Spleen (tissue), 11 donors: Measurements from ENCODE around the gene UROC1. TPM values are rescaled to one million over a fixed set of nuclear protein-coding genes. Genes with fewer than 3 reads are reported as not detected.
"Not testable (repeated sequence)": the region's sequence is repeated elsewhere in the genome, so short reads cannot be mapped to it uniquely, and the experiment has no call there.

Experiments
- DNase-seq: peaks from one replicate; pipeline ENCODE4 v3.0.0-alpha.2; 2020
- H3K27ac ChIP-seq, 8 donors: fragments of 200-600 bp; sonication (generic) in 7 of 8; 1 replicate in 4 of 8; 2 replicates in 4 of 8; pipeline versions ENCODE4 v1.5.0 to v1.8.0; 2016 to 2021; ENCODE audit warnings: inconsistent platforms in 4 of 8, mild to moderate bottlenecking in 4 of 8, moderate library complexity in 1 of 8
- H3K27me3 ChIP-seq, 7 donors: fragments of 200-600 bp; sonication (generic) in 6 of 7; replicated peaks in 1 of 7; 1 replicate in 4 of 7; 2 replicates in 3 of 7; pipeline versions ENCODE4 v1.5.0 to v1.8.0; 2016 to 2021; ENCODE audit warnings: inconsistent platforms in 3 of 7, mild to moderate bottlenecking in 1 of 7
- H3K36me3 ChIP-seq, 6 donors: fragments of 200-600 bp; sonication (generic) in 5 of 6; 1 replicate in 4 of 6; 2 replicates in 2 of 6; pipeline versions ENCODE4 v1.5.0 to v1.8.0; 2016 to 2021; ENCODE audit warnings: inconsistent platforms in 2 of 6
- H3K4me1 ChIP-seq, 6 donors: fragments of 200-600 bp; sonication (generic) in 5 of 6; 1 replicate in 3 of 6; 2 replicates in 3 of 6; pipeline versions ENCODE4 v1.5.0 to v1.8.0; 2016 to 2021; ENCODE audit warnings: inconsistent platforms in 3 of 6
- H3K4me3 ChIP-seq, 8 donors: fragments of 200-600 bp; sonication (generic) in 7 of 8; 1 replicate in 4 of 8; 2 replicates in 4 of 8; pipeline versions ENCODE4 v1.5.0 to v1.8.0; 2016 to 2021; ENCODE audit warnings: inconsistent platforms in 4 of 8, mild to moderate bottlenecking in 4 of 8, moderate library complexity in 2 of 8
- H3K9me3 ChIP-seq, 8 donors: fragments of 200-600 bp; sonication (generic) in 7 of 8; 1 replicate in 4 of 8; 2 replicates in 4 of 8; pipeline versions ENCODE4 v1.5.0 to v1.8.0; 2016 to 2021; ENCODE audit warnings: inconsistent platforms in 4 of 8
- POLR2A ChIP-seq, 3 donors: fragments of 450-650 bp; IDR thresholded peaks; one replicate each; pipeline ENCODE4 v1.5.1; 2017; ENCODE audit warnings: antibody characterized with exemption in 3 of 3, mild to moderate bottlenecking in 1 of 3
- POLR2AphosphoS5 ChIP-seq, 3 donors: sonication (generic); formaldehyde crosslinking; IDR thresholded peaks; one replicate each; pipeline ENCODE4 v1.5.1; 2017; ENCODE audit warnings: antibody characterized with exemption in 3 of 3
- WGBS, 5 donors: extraction: QIAGEN DNeasy Blood & Tissue Kit in 3 of 5; methylation state at CpG; one replicate each; pipeline versions ENCODE4 v1.1.5 to v1.1.7; 2013 to 2018; 5-methylcytosine and 5-hydroxymethylcytosine counted together
- intact Hi-C: fragments of 100-400 bp; cut with DNase I; formaldehyde crosslinking; loops from one replicate; pipeline ENCODE4 v1.15.0; 2023; ENCODE audit warnings: low total_unique reads
- polyA plus RNA-seq, 3 donors: library from polyadenylated mRNA; stranded (reverse); fragments of 200-250 nt; gene quantifications; one replicate each; pipeline ENCODE4 v1.2.1, GENCODE V29; 2013
- total RNA-seq, 7 donors: library from RNA; depleted of rRNA in 3 of 7; stranded (reverse); fragments of >200 nt in 3 of 7; fragmentation: NEBNext Ultra II Directional in 4 of 7; extraction: Animal tissue kit (Norgen Biotek cat#: 25700) in 4 of 7; gene quantifications; one replicate each; pipeline versions ENCODE4 v1.1.0 to v1.2.1, GENCODE V29; 2016 to 2021
- TF ChIP-seq, protein P1 (sequence below), 11 experiments: fragments of 200-600 bp in 7 of 11; fragments of 450-650 bp in 4 of 11; sonication (generic) in 4 of 11; IDR thresholded peaks in 8 of 11; conservative IDR thresholded peaks in 3 of 11; 1 replicate in 7 of 11; 2 replicates in 4 of 11; pipeline versions ENCODE4 v1.4.0 to v1.8.0; 2016 to 2021; ENCODE audit warnings: antibody characterized with exemption in 11 of 11, inconsistent platforms in 4 of 11, mild to moderate bottlenecking in 1 of 11
- donor health status: healthy with polysubstance abuse.
- donor health status: DM: no; HTN: no; CAD: no; lungs with moderate emphysema.
- donor health status: DM: no; HTN: no; CAD: no.
- donor health status: Bipolar disorder and iron deficiency.
- donor health status: healthy.
- donor health status: DM: no; HTN: no; CAD: no.
- donor health status: DM: yes; HTN: yes; CAD: no.

UROC1 gene
- total and polyA plus RNA-seq, 10 donors: 0.02 to 0.16 (median 0.03) TPM; not detected in 6

DNA sequence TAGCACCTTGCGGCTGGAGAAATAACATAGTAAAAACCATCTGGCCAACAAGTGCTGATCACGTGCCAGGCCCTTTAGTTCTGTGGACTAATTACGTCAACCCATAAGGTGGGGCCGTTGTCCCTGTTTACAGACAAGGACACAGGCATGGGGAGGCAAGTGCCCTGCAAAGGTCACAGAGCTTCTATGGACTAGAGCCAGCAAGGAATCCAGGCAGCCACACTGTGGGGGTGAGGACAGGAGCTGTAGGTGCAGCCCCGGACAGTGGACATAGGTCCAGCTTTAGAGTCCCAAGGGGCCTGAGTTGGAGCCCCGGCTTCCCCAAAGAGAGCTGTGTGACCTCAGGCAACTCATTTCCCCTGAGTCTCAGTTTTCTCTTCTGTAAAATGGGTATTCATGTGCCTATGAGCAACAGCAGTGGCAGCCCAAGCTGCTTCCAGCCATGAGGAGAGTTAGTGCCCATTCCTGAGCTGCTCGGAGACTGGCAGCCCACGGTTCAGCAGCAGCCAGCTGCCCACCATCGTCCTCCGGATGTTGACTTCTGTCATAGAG lies 20.2 kb upstream of the UROC1 start:
- DNase-seq: peak; percentile 70
- H3K36me3 ChIP-seq: no peaks in the 10 kb centered on the region
- no peak overlapping the region for H3K27ac ChIP-seq
- H3K9me3 ChIP-seq: no peaks in the 10 kb centered on the region
- intact Hi-C loops: no loop called here
- peaks cover 0 to 37% (median 14%) of the 10 kb centered on the region in 7 donors for H3K27me3 ChIP-seq
- H3K4me3 ChIP-seq: no peak overlapping the region
- WGBS, 5 donors: 60 to 84% (median 76%) methylated on average over 9 to 10 of the region's 10 CpGs
- peaks cover 0 to 36% (median 11%) of the 10 kb centered on the region in 6 donors for H3K4me1 ChIP-seq
- TF ChIP-seq POLR2A (IDR thresholded peaks at IDR 0.05) (no peak), POLR2AphosphoS5 (IDR thresholded peaks at IDR 0.05) (no peak)
- TF ChIP-seq, protein P1, sequence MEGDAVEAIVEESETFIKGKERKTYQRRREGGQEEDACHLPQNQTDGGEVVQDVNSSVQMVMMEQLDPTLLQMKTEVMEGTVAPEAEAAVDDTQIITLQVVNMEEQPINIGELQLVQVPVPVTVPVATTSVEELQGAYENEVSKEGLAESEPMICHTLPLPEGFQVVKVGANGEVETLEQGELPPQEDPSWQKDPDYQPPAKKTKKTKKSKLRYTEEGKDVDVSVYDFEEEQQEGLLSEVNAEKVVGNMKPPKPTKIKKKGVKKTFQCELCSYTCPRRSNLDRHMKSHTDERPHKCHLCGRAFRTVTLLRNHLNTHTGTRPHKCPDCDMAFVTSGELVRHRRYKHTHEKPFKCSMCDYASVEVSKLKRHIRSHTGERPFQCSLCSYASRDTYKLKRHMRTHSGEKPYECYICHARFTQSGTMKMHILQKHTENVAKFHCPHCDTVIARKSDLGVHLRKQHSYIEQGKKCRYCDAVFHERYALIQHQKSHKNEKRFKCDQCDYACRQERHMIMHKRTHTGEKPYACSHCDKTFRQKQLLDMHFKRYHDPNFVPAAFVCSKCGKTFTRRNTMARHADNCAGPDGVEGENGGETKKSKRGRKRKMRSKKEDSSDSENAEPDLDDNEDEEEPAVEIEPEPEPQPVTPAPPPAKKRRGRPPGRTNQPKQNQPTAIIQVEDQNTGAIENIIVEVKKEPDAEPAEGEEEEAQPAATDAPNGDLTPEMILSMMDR (IDR thresholded peaks at IDR 0.05 in 8 of 11, conservative IDR thresholded peaks at IDR 0.05 in 3 of 11): no peak

DNA sequence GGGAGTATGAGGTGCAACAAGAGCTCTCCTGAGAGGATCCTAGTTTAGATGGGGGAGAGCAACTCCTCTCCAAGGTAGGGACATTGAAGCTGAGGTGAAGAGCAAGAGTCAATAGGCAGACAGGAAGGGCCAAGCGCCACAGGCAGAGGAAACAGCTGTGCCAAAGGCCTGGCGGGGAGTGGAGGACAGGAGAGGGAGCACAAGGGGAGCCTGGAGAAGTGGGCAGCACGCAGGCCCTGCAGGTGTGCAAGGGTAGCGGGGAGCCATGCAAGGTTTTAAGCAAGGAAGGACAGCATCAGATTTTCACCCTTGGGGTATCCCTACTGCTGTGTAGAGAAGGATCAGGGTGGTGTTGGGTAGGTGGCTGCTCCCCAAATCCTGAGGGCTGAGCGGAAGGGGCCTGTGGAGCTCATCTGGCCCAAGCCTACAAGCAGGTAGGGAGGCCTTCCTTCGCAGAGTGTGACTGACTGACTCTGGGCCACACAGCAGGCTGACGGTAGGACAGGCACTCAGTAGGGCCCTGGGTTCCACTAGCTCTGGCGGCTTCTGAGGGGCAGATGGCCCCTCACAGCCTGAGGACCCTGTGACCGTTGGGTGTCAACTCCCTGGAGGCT lies 19.6 kb upstream of the UROC1 start:
- 58 to 72% (median 65%) methylated on average over 9 of the region's 9 CpGs for WGBS, 5 donors

DNA sequence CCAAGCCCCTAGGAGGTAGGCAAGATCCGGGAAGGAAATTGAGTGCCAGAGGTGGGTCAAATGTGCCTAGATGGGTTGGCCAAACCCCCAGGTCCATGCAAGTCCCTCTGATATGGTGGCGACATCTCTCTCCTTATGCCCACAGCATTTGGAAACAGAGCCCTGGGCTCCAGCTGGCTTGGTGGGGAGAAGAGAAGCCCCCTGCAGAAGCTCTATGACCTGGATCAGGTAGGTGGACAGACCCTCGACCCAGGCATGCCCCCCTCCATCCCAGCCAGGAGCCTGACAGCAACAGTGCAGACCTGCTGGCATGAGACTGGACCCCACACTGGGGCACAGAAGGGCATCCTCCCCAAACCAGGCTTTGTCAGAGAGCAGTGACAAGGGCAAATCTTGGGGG lies 18.6 kb upstream of the UROC1 start:
- H3K36me3 ChIP-seq: no peaks in the 10 kb centered on the region
- peaks cover 0 to 21% (median 0%) of the 10 kb centered on the region in 7 donors for H3K27me3 ChIP-seq
- H3K27ac ChIP-seq: no peak overlapping the region
- H3K4me3 ChIP-seq: no peak overlapping the region
- H3K9me3 ChIP-seq: no peaks in the 10 kb centered on the region
- intact Hi-C loops: no loop called here
- peaks cover 0 to 26% (median 9%) of the 10 kb centered on the region in 6 donors for H3K4me1 ChIP-seq
- TF ChIP-seq POLR2AphosphoS5 (IDR thresholded peaks at IDR 0.05) (no peak), POLR2A (IDR thresholded peaks at IDR 0.05) (no peak)
- TF ChIP-seq, protein P1 (IDR thresholded peaks at IDR 0.05 in 8 of 11, conservative IDR thresholded peaks at IDR 0.05 in 3 of 11): no peak
- DNase-seq: peak; percentile 60
- 84 to 89% (median 85%) methylated on average over 2 to 3 of the region's 3 CpGs; no CpG with 5 or more reads in 1 of the 5 donors for WGBS, 5 donors

More for the DNA sequence above, 19.6 kb upstream of the UROC1 start:
- DNase-seq: peak; percentile 58
- intact Hi-C loops: no loop called here
- peaks cover 0 to 36% (median 11%) of the 10 kb centered on the region in 6 donors for H3K4me1 ChIP-seq
- TF ChIP-seq, protein P1 (IDR thresholded peaks at IDR 0.05 in 8 of 11, conservative IDR thresholded peaks at IDR 0.05 in 3 of 11): no peak
- peak in 1 of 3 donors; percentile 39 for TF ChIP-seq POLR2AphosphoS5 (IDR thresholded peaks at IDR 0.05)
- H3K9me3 ChIP-seq: no peaks in the 10 kb centered on the region
- peaks cover 0 to 32% (median 11%) of the 10 kb centered on the region in 7 donors for H3K27me3 ChIP-seq
- H3K36me3 ChIP-seq: no peaks in the 10 kb centered on the region
- H3K4me3 ChIP-seq: no peak overlapping the region
- no peak overlapping the region for H3K27ac ChIP-seq

DNA sequence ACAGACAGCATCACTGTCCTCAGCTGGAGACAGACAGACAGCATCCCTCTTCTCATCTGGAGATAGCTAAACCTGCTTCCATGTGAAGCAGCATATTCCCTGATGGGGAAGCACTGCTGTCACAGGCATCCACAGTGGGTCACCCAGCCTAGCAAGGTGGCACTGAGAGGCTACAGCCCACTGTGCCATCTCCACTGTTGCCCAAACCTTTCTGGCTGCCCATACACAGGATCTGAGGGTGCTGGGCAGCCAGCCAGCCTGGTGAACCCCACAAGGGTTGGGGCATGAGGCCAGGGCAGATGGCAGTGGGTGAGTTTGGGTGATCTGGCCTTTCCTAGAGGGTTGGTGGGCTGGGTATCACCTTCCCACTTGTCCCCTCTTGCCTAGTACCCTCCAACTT lies 18.1 kb upstream of the UROC1 start:
- intact Hi-C loops: no loop called here
- peak; percentile 66 for DNase-seq
- Histone ChIP-seq H3K27me3 (peaks cover 0 to 21% (median 0%) of the 10 kb centered on the region in 7 donors), H3K4me1 (peaks cover 0 to 26% (median 7%) of the 10 kb centered on the region in 6 donors), H3K27ac (no peak overlapping the region), H3K36me3 (no peaks in the 10 kb centered on the region), H3K4me3 (no peak overlapping the region), H3K9me3 (no peaks in the 10 kb centered on the region)
- TF ChIP-seq, protein P1 (IDR thresholded peaks at IDR 0.05 in 8 of 11, conservative IDR thresholded peaks at IDR 0.05 in 3 of 11): no peak
- TF ChIP-seq POLR2AphosphoS5 (IDR thresholded peaks at IDR 0.05) (no peak), POLR2A (IDR thresholded peaks at IDR 0.05) (no peak)

DNA sequence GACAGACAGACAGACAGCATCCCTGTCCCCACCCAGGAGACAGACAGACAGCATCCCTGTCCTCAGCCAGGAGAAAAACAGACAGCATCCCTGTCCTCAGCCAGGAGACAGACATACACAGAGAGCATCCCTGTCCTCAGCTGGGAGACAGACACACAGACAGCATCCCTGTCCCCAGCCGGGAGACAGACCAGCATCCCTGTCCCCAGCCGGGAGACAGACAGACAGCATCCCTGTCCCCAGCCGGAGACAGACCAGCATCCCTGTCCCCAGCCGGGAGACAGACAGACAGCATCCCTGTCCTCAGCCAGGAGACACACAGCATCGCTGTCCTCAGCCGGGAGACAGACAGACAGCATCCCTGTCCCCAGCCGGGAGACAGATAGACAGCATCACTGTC lies 17.1 kb upstream of the UROC1 start:
- H3K27ac ChIP-seq, H3K4me3 ChIP-seq, DNase-seq, H3K9me3 ChIP-seq, H3K36me3 ChIP-seq, intact Hi-C loops: not testable (repeated sequence)
- Histone ChIP-seq H3K4me1 (peaks cover 0 to 27% (median 10%) of the 10 kb centered on the region in 6 donors), H3K27me3 (peaks cover 0 to 26% (median 0%) of the 10 kb centered on the region in 7 donors)
- 84 to 97% (median 91%) methylated on average over 5 to 7 of the region's 7 CpGs for WGBS, 5 donors
